K562 (cell line): Measurements from ENCODE around the gene RBM5.

ENCODE experiments used
- TAF1 ChIP-seq: IDR thresholded peaks from 2 replicates; pipeline ENCODE4 v1.6.1; 2011; ENCODE audit warnings: mild to moderate bottlenecking, low read length, moderate library complexity; ENCODE audit not compliant: insufficient read depth, control insufficient read depth, severe bottlenecking; ENCODE audit errors: extremely low read depth
- ZC3H4 ChIP-seq: sonication (generic); formaldehyde crosslinking; IDR thresholded peaks from 2 replicates; pipeline ENCODE4 v1.9.0; 2021; ENCODE audit warnings: missing genetic modification reagents, borderline replicate concordance
- TF ChIP-seq, protein P1 (sequence below), 3 experiments: IDR thresholded peaks in 2 of 3; conservative IDR thresholded peaks in 1 of 3; 2 replicates each; pipeline ENCODE4 v1.5.1; 2011 to 2012; ENCODE audit warnings: low read length in 3 of 3, mild to moderate bottlenecking in 3 of 3, control low read depth in 2 of 3, improper control_type of control experiment in 1 of 3, inconsistent platforms in 1 of 3, low read depth in 1 of 3, mixed read lengths in 1 of 3, moderate library complexity in 1 of 3; ENCODE audit not compliant: insufficient read depth in 2 of 3
- TF ChIP-seq, protein P2 (sequence below): sonication (generic); formaldehyde crosslinking; IDR thresholded peaks from 2 replicates; pipeline ENCODE4 v1.8.1; 2023; ENCODE audit warnings: mild to moderate bottlenecking, missing genetic modification reagents

DNA sequence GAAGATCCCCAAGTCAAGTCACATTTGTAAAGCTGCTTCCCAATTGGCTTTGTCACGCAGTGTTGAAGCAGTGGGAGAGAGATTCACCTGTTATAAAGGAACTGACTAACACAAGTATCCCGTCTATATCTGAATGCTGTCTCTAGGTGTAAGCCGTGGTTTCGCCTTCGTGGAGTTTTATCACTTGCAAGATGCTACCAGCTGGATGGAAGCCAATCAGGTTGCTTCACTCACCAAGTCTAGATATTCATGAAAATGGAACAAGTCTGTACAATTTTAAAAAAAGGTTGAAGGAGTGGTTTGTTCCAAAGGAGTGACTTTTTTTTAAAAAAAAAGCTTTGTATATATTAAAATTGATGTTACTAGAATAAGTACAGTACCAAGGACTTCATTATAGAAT, 11.7 kb downstream of the RBM5 start:
- TF ChIP-seq, protein P1, sequence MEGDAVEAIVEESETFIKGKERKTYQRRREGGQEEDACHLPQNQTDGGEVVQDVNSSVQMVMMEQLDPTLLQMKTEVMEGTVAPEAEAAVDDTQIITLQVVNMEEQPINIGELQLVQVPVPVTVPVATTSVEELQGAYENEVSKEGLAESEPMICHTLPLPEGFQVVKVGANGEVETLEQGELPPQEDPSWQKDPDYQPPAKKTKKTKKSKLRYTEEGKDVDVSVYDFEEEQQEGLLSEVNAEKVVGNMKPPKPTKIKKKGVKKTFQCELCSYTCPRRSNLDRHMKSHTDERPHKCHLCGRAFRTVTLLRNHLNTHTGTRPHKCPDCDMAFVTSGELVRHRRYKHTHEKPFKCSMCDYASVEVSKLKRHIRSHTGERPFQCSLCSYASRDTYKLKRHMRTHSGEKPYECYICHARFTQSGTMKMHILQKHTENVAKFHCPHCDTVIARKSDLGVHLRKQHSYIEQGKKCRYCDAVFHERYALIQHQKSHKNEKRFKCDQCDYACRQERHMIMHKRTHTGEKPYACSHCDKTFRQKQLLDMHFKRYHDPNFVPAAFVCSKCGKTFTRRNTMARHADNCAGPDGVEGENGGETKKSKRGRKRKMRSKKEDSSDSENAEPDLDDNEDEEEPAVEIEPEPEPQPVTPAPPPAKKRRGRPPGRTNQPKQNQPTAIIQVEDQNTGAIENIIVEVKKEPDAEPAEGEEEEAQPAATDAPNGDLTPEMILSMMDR (IDR thresholded peaks at IDR 0.05 in 2 of 3, conservative IDR thresholded peaks at IDR 0.05 in 1 of 3; ENCODE audit: insufficient read depth in 2 of 3, low read depth in 1 of 3, low read length in 3 of 3): no peak
- TF ChIP-seq, protein P2, sequence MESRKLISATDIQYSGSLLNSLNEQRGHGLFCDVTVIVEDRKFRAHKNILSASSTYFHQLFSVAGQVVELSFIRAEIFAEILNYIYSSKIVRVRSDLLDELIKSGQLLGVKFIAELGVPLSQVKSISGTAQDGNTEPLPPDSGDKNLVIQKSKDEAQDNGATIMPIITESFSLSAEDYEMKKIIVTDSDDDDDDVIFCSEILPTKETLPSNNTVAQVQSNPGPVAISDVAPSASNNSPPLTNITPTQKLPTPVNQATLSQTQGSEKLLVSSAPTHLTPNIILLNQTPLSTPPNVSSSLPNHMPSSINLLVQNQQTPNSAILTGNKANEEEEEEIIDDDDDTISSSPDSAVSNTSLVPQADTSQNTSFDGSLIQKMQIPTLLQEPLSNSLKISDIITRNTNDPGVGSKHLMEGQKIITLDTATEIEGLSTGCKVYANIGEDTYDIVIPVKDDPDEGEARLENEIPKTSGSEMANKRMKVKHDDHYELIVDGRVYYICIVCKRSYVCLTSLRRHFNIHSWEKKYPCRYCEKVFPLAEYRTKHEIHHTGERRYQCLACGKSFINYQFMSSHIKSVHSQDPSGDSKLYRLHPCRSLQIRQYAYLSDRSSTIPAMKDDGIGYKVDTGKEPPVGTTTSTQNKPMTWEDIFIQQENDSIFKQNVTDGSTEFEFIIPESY (CRISPR knock-in tag): no peak
- no peak for TF ChIP-seq ZC3H4
- no peak for TF ChIP-seq TAF1
